GM12878 (cell line): ENCODE measurements around the gene RER1. TPM values are rescaled to one million over a fixed set of nuclear protein-coding genes. Genes with fewer than 3 reads are reported as not detected.

Source experiments
- ATAC-seq: fragments of 200-7000 bp; cut with Tn5 transposase; 3 replicates; pipeline ENCODE4 v1.9.1; 2020; ENCODE audit warnings: mild to moderate bottlenecking, moderate library complexity
- BruUV-seq: library from RNA; stranded (reverse); fragments of 400-500 nt; replicated peaks from 2 replicates; lab custom pipeline; 2021; lab: Mats Ljungman, UMichigan
- CTCF ChIA-PET: fragments of 300-600 bp; sonication (Branson Sonifier 250); formaldehyde crosslinking; extraction: SDS; loops from one replicate; lab custom pipeline; 2021; ENCODE audit warnings: inconsistent platforms; lab: Yijun Ruan, JAX
- POLR2A ChIA-PET: fragments of 350-600 bp; formaldehyde crosslinking; extraction: SDS; loops from one replicate; lab custom pipeline; 2021; ENCODE audit warnings: inconsistent platforms; lab: Charles Lee
- RAD21 ChIA-PET: fragments of 300-600 bp; sonication (Branson Sonifier 250); formaldehyde crosslinking; loops from one replicate; lab custom pipeline; 2023; ENCODE audit warnings: antibody characterized with exemption; ENCODE audit not compliant: unreplicated experiment; lab: Charles Lee
- SMC1A ChIA-PET: fragments of 300-600 bp; sonication (Branson Sonifier 250); formaldehyde crosslinking; loops from one replicate; lab custom pipeline; 2023; ENCODE audit not compliant: unreplicated experiment, uncharacterized antibody; lab: Charles Lee
- DNase-seq: peaks from one replicate; pipeline ENCODE4 v3.0.0-alpha.2; 2011; ENCODE audit warnings: low read depth, low spot score
- FAIRE-seq: peaks from 3 replicates; lab custom pipeline; 2011; peaks lifted over from hg19 to GRCh38; lab: Jason Lieb, UNC
- H2AFZ ChIP-seq: 2 replicates; pipeline ENCODE4 v1.6.0; 2011; ENCODE audit warnings: low read depth, low read length, control low read depth; ENCODE audit not compliant: control insufficient read depth
- H3K27ac ChIP-seq: 2 replicates; pipeline ENCODE4 v1.5.1; 2011; ENCODE audit warnings: control low read depth; ENCODE audit not compliant: control insufficient read depth, insufficient read depth
- H3K27me3 ChIP-seq, 2 experiments: replicated peaks in 1 of 2; 2 replicates each; pipeline versions ENCODE4 v1.6.0 to v1.6.1; 2011; ENCODE audit warnings: low read length in 1 of 2; ENCODE audit not compliant: control insufficient read depth in 2 of 2, insufficient read depth in 2 of 2
- H3K36me3 ChIP-seq, 2 experiments: 2 replicates each; pipeline ENCODE4 v1.5.1; 2011; ENCODE audit warnings: low read length in 1 of 2; ENCODE audit not compliant: control insufficient read depth in 2 of 2, insufficient read depth in 2 of 2
- H3K4me1 ChIP-seq: 2 replicates; pipeline ENCODE4 v1.6.1; 2011; ENCODE audit warnings: mild to moderate bottlenecking, low read length, moderate library complexity, mixed read lengths; ENCODE audit not compliant: control insufficient read depth, insufficient read depth
- H3K4me2 ChIP-seq: 2 replicates; pipeline ENCODE4 v1.6.0; 2011; ENCODE audit warnings: control low read depth; ENCODE audit not compliant: control insufficient read depth, insufficient read depth
- H3K4me3 ChIP-seq: fragments of 200-600 bp; sonication (generic); 2 replicates; pipeline ENCODE4 v1.5.1; 2016
- H3K79me2 ChIP-seq: 2 replicates; pipeline ENCODE4 v1.6.0; 2011; ENCODE audit warnings: low read length; ENCODE audit not compliant: control insufficient read depth, insufficient read depth
- H3K9ac ChIP-seq: 2 replicates; pipeline ENCODE4 v1.8.0; 2011; ENCODE audit warnings: low read length, control low read depth, mixed read lengths; ENCODE audit not compliant: control insufficient read depth, insufficient read depth
- H3K9me3 ChIP-seq: replicated peaks from 3 replicates; pipeline ENCODE4 v1.5.1; 2011; ENCODE audit warnings: mild to moderate bottlenecking, low read length; ENCODE audit not compliant: control insufficient read depth, insufficient read depth
- H4K20me1 ChIP-seq: 2 replicates; pipeline ENCODE4 v1.6.0; 2011; ENCODE audit not compliant: control insufficient read depth, insufficient read depth
- EED ChIP-seq: sonication (generic); IDR thresholded peaks from 2 replicates; pipeline ENCODE4 v1.6.1; 2016; ENCODE audit warnings: antibody characterized with exemption, low read depth
- RELA ChIP-seq: fragments of 450-650 bp; IDR thresholded peaks from 2 replicates; pipeline ENCODE4 v1.8.0; 2014; ENCODE audit warnings: borderline replicate concordance; ENCODE audit not compliant: partially characterized antibody
- SIX5 ChIP-seq: IDR thresholded peaks from 2 replicates; pipeline ENCODE4 v1.6.1; 2011; ENCODE audit warnings: mild to moderate bottlenecking, low read depth, low read length, moderate library complexity; ENCODE audit not compliant: severe bottlenecking
- SMARCA5 ChIP-seq: fragments of 450-650 bp; IDR thresholded peaks from 2 replicates; pipeline ENCODE4 v1.6.1; 2017; ENCODE audit warnings: mild to moderate bottlenecking
- SP1 ChIP-seq: IDR thresholded peaks from one replicate; pipeline ENCODE4 v1.6.1; 2011; ENCODE audit warnings: low read depth, low read length
- TBL1XR1 ChIP-seq: IDR thresholded peaks from 2 replicates; pipeline ENCODE4 v1.6.1; 2012; ENCODE audit warnings: low read depth, low read length, improper control_type of control experiment
- ZNF24 ChIP-seq: fragments of 450-650 bp; IDR thresholded peaks from 2 replicates; pipeline ENCODE4 v1.6.1; 2017; ENCODE audit warnings: antibody characterized with exemption, mild to moderate bottlenecking
- ZSCAN29 ChIP-seq: fragments of 450-650 bp; IDR thresholded peaks from 2 replicates; pipeline ENCODE4 v1.6.1; 2017; ENCODE audit warnings: mild to moderate bottlenecking, moderate library complexity
- ZZZ3 ChIP-seq: IDR thresholded peaks from 2 replicates; pipeline ENCODE4 v1.6.1; 2011; ENCODE audit warnings: low read depth; ENCODE audit not compliant: control insufficient read depth, insufficient read length
- WGBS: methylation state at CpG from one replicate; pipeline ENCODE4 v1.1.6; 2016; ENCODE audit warnings: low lambda C conversion rate; ENCODE audit not compliant: insufficient replicate concordance, insufficient coverage; ENCODE audit errors: missing lambda C conversion rate; 5-methylcytosine and 5-hydroxymethylcytosine counted together
- in situ Hi-C: fragments of 300-500 bp; cut with MboI; formaldehyde crosslinking; loops from 9 replicates; pipeline ENCODE4 v1.14.3; 2018; ENCODE audit warnings: mixed read lengths
- intact Hi-C: fragments of 100-400 bp; cut with micrococcal nuclease; formaldehyde crosslinking; loops from one replicate; pipeline ENCODE4 v1.14.2; 2022; ENCODE audit not compliant: unreplicated experiment
- polyA plus RNA-seq, 11 experiments: library from polyadenylated mRNA; depleted of rRNA in 4 of 11; unstranded in 6 of 11; stranded (reverse) in 5 of 11; fragments of >200 nt; fragmentation: Nextera tagmentation in 4 of 11; fragmentation: Illumina TruSeq in 1 of 11; extraction: Ambion mirVana in 4 of 11; extraction: Trizol in 1 of 11; gene quantifications; 1 replicate in 1 of 11; 2 replicates in 10 of 11; pipeline versions ENCODE4 v1.2.1 to v1.2.3, GENCODE V29; 2011 to 2016; ENCODE audit warnings: inconsistent platforms in 2 of 11, missing spikeins in 2 of 11, low read depth in 1 of 11
- total RNA-seq, 4 experiments: library from RNA; depleted of rRNA in 3 of 4; stranded (reverse); fragments of >200 nt in 3 of 4; fragmentation: Illumina TruSeq in 1 of 4; extraction: Trizol in 1 of 4; gene quantifications; 2 replicates each; pipeline versions ENCODE4 v1.2.1 to v1.2.3, GENCODE V29; 2013 to 2021
- TF ChIP-seq, protein P1 (sequence below): IDR thresholded peaks from 2 replicates; pipeline ENCODE4 v1.6.1; 2011; ENCODE audit warnings: mild to moderate bottlenecking, low read depth, low read length, moderate library complexity; ENCODE audit not compliant: insufficient replicate concordance
- TF ChIP-seq, protein P2 (sequence below): fragments of 150-350 bp; IDR thresholded peaks from 2 replicates; pipeline ENCODE4 v1.6.1; 2014; ENCODE audit warnings: mild to moderate bottlenecking, low read depth, low read length
- TF ChIP-seq, protein P3 (sequence below): fragments of 150-350 bp; IDR thresholded peaks from 2 replicates; pipeline ENCODE4 v1.6.1; 2016; ENCODE audit warnings: low read depth, low read length

Gene RER1
- total and polyA plus RNA-seq, 10 of the 15 experiments (the other 5 are each of a cell fraction or from before 2014, with no cell fraction given): 29.2 to 274 (median 136) TPM

DNA sequence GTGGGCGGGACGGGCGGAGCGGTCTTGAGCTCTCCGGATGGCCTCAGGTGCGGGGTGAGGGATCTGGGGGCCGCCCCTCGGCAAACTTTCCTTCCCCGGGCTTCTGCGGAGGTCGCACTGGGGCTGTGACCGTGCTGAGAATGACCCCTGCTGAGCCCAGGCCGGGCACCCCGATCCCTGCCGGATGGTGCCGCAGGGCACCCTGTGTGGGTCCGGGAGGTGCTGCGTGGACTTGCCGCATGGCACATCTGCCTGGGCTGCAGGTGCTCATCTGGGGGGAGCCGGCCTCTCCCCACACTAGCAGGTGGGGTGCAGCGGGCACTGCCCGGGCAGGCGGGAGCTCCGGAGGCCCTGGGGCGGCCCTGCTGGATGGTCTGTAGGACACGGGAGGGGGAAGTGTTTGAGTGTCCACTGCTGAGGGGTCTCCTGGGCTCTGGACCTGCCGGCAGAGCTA is 52.5 kb downstream of the RER1 start:
- H2AFZ ChIP-seq: no peak overlapping the region
- peaks cover 2 to 5% of the 10 kb centered on the region in 2 experiments; a peak in 3 of 4 replicates for H3K27me3 ChIP-seq
- no peak overlapping the region for H3K4me3 ChIP-seq
- no peak overlapping the region for H3K9ac ChIP-seq
- no peak for DNase-seq
- no peaks in the 10 kb centered on the region for H3K79me2 ChIP-seq
- no peaks in the 10 kb centered on the region for H4K20me1 ChIP-seq
- peaks cover 6% of the 10 kb centered on the region for H3K4me1 ChIP-seq
- H3K27ac ChIP-seq: no peak overlapping the region
- ChIA-PET RAD21 (no interaction called here), SMC1A (no interaction called here), POLR2A (no interaction called here), CTCF (no interaction called here)
- intact Hi-C loops: no loop called here
- H3K9me3 ChIP-seq: no peaks in the 10 kb centered on the region
- BruUV-seq: no TSS peak
- H3K4me2 ChIP-seq: no peak overlapping the region
- no peaks in the 10 kb centered on the region for H3K36me3 ChIP-seq
- TF ChIP-seq, protein P1, sequence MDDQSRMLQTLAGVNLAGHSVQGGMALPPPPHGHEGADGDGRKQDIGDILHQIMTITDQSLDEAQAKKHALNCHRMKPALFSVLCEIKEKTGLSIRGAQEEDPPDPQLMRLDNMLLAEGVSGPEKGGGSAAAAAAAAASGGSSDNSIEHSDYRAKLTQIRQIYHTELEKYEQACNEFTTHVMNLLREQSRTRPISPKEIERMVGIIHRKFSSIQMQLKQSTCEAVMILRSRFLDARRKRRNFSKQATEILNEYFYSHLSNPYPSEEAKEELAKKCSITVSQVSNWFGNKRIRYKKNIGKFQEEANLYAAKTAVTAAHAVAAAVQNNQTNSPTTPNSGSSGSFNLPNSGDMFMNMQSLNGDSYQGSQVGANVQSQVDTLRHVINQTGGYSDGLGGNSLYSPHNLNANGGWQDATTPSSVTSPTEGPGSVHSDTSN: no peak
- no peak for TF ChIP-seq TBL1XR1
- TF ChIP-seq ZSCAN29: no peak
- TF ChIP-seq RELA: no peak
- no peak for TF ChIP-seq EED
- ATAC-seq: no peak
- WGBS: 41% methylated on average over 25 of the region's 27 CpGs
- FAIRE-seq: no peak
- in situ Hi-C loops: no loop called here

DNA sequence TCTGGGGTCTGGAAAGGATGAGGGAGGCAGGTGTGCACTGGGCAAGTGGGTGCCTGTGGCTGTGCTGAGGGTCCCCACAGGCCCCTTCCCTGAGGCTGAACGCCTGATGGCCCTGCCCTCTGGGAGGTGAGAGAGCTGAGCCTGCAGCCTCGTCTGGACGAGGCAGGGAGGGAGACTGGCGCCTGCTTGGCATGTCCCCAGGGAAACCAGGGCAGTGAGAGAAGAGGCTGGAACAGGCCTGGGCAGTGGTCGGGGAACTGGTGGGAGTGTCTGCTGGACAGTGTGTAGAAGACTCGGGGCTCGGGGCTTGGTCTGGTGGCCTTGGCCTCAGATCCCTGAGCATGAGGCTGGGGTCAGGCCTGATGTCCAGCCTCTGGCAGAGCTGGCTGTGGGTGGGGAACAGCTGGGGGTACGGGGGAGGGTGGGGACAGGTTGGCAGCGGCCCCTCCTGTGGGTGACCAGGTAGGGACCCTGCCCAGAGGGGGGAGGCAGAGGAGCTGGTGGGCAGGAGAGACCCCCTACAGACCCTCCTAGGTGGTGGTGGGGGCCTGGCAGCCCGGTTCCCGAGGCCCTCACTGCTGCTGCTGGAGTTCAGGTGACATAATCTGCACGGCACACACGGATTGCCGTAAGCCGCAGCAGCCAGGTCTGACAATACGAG is 53.7 kb downstream of the RER1 start:
- H3K4me1 ChIP-seq: no peaks in the 10 kb centered on the region
- no peak overlapping the region for H3K27ac ChIP-seq
- WGBS: 30% methylated on average over 14 of the region's 16 CpGs
- no TSS peak for BruUV-seq
- no peak overlapping the region for H3K4me3 ChIP-seq
- H3K9me3 ChIP-seq: no peaks in the 10 kb centered on the region
- no peak overlapping the region for H3K4me2 ChIP-seq
- no peaks in the 10 kb centered on the region for H3K36me3 ChIP-seq
- in situ Hi-C loops (no loop called here), intact Hi-C loops (no loop called here)
- no peak overlapping the region for H2AFZ ChIP-seq
- SMC1A ChIA-PET: no interaction called here
- H3K27me3 ChIP-seq: peaks cover 2 to 5% of the 10 kb centered on the region in 2 experiments; a peak in 3 of 4 replicates
- POLR2A ChIA-PET: no interaction called here
- no peaks in the 10 kb centered on the region for H4K20me1 ChIP-seq
- CTCF ChIA-PET: no interaction called here
- DNase-seq: no peak
- no peak for FAIRE-seq
- no peaks in the 10 kb centered on the region for H3K79me2 ChIP-seq
- no peak for ATAC-seq
- no peak overlapping the region for H3K9ac ChIP-seq
- RAD21 ChIA-PET: no interaction called here
- TF ChIP-seq RELA: no peak
- TF ChIP-seq, protein P2, sequence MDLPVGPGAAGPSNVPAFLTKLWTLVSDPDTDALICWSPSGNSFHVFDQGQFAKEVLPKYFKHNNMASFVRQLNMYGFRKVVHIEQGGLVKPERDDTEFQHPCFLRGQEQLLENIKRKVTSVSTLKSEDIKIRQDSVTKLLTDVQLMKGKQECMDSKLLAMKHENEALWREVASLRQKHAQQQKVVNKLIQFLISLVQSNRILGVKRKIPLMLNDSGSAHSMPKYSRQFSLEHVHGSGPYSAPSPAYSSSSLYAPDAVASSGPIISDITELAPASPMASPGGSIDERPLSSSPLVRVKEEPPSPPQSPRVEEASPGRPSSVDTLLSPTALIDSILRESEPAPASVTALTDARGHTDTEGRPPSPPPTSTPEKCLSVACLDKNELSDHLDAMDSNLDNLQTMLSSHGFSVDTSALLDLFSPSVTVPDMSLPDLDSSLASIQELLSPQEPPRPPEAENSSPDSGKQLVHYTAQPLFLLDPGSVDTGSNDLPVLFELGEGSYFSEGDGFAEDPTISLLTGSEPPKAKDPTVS: no peak
- no peak for TF ChIP-seq ZNF24
- no peak for TF ChIP-seq SP1
- no peak for TF ChIP-seq ZZZ3
- TF ChIP-seq, protein P3, sequence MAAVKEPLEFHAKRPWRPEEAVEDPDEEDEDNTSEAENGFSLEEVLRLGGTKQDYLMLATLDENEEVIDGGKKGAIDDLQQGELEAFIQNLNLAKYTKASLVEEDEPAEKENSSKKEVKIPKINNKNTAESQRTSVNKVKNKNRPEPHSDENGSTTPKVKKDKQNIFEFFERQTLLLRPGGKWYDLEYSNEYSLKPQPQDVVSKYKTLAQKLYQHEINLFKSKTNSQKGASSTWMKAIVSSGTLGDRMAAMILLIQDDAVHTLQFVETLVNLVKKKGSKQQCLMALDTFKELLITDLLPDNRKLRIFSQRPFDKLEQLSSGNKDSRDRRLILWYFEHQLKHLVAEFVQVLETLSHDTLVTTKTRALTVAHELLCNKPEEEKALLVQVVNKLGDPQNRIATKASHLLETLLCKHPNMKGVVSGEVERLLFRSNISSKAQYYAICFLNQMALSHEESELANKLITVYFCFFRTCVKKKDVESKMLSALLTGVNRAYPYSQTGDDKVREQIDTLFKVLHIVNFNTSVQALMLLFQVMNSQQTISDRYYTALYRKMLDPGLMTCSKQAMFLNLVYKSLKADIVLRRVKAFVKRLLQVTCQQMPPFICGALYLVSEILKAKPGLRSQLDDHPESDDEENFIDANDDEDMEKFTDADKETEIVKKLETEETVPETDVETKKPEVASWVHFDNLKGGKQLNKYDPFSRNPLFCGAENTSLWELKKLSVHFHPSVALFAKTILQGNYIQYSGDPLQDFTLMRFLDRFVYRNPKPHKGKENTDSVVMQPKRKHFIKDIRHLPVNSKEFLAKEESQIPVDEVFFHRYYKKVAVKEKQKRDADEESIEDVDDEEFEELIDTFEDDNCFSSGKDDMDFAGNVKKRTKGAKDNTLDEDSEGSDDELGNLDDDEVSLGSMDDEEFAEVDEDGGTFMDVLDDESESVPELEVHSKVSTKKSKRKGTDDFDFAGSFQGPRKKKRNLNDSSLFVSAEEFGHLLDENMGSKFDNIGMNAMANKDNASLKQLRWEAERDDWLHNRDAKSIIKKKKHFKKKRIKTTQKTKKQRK: no peak
- no peak for TF ChIP-seq SMARCA5
- no peak for TF ChIP-seq SIX5
